ENCODE measurements around the gene PCSK6. TPM values are rescaled to one million over a fixed set of nuclear protein-coding genes. Genes with fewer than 3 reads are reported as not detected.

Gene PCSK6
- total RNA-seq, 1 donor from 2014 or later = 0.40 TPM

DNA sequence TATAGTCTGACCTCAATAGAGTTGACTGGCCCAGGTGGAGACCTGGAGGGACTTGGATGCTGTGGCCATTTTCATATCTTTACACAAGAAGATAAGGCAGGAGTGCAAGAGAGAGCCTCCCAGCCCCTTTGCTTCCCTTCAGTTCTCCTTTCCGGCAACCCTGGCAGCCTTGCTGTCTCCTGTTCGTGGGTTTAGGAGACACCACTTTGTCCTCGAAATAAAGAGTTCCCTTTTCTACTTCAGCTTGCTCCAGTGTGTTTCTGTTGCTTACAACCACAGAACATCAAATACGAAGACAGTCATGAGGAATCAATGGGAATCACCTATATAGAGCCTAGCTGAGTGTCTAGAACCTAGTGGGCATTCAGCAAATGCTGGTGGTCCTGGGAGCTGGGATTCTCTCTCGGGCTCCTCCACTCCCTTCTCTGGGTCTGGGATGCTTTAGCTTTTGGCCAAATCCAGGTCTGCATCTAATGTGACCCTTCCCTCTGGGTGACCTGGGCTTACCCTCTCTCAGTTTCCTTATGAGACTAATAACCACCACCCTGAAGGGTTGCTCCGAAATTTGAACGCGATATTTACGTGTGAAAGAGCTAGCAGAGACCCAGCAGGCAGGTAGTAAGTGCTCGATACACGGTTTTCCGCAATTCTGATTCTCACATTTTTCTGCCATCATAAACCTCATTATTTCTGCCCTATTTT is 44.5 kb downstream of the PCSK6 start:
- peaks cover 3% of the 10 kb centered on the region for H3K4me1 Mint-ChIP-seq (ENCODE audit: low read depth)
- no peaks in the 10 kb centered on the region for H3K36me3 Mint-ChIP-seq (ENCODE audit: low read depth)
- peaks cover 6% of the 10 kb centered on the region for H3K27me3 Mint-ChIP-seq (ENCODE audit: low read depth)
- H3K27ac Mint-ChIP-seq (ENCODE audit: unreplicated experiment) = no peak overlapping the region
- peaks cover 2% of the 10 kb centered on the region for H3K9me3 Mint-ChIP-seq (ENCODE audit: low read depth)
- TF ChIP-seq, protein P1, sequence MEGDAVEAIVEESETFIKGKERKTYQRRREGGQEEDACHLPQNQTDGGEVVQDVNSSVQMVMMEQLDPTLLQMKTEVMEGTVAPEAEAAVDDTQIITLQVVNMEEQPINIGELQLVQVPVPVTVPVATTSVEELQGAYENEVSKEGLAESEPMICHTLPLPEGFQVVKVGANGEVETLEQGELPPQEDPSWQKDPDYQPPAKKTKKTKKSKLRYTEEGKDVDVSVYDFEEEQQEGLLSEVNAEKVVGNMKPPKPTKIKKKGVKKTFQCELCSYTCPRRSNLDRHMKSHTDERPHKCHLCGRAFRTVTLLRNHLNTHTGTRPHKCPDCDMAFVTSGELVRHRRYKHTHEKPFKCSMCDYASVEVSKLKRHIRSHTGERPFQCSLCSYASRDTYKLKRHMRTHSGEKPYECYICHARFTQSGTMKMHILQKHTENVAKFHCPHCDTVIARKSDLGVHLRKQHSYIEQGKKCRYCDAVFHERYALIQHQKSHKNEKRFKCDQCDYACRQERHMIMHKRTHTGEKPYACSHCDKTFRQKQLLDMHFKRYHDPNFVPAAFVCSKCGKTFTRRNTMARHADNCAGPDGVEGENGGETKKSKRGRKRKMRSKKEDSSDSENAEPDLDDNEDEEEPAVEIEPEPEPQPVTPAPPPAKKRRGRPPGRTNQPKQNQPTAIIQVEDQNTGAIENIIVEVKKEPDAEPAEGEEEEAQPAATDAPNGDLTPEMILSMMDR (IDR thresholded peaks at IDR 0.05) = no peak
- no peak overlapping the region for H3K4me3 Mint-ChIP-seq (ENCODE audit: unreplicated experiment)
- DNase-seq (ENCODE audit: low spot score) = no peak

DNA sequence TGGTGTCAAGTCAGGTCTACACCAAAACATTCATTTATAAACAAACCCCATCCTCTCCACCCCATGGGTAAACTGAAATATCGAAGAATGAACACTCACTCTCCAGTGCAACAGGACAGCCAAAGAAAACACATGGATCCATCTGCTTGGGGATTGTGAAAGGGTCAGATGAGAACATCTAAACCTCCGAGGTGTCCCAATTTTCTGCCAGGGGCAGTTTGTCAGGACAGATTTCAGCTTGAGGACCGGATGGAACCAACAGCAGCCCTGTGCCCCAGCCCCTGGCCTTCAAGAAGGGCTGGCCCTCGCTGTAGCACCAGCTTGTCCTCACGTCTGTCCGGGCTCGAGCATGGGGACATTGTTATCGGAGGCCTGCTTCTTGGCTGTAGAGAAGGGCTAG is 45.5 kb downstream of the PCSK6 start:
- Mint-ChIP-seq H3K9me3 (ENCODE audit: low read depth) (peaks cover 2% of the 10 kb centered on the region), H3K27me3 (ENCODE audit: low read depth) (peaks cover 6% of the 10 kb centered on the region), H3K27ac (ENCODE audit: unreplicated experiment) (no peak overlapping the region), H3K4me3 (ENCODE audit: unreplicated experiment) (no peak overlapping the region), H3K36me3 (ENCODE audit: low read depth) (no peaks in the 10 kb centered on the region), H3K4me1 (ENCODE audit: low read depth) (peaks cover 3% of the 10 kb centered on the region)
- DNase-seq (ENCODE audit: low spot score) = no peak
- TF ChIP-seq, protein P1 (IDR thresholded peaks at IDR 0.05) = no peak

DNA sequence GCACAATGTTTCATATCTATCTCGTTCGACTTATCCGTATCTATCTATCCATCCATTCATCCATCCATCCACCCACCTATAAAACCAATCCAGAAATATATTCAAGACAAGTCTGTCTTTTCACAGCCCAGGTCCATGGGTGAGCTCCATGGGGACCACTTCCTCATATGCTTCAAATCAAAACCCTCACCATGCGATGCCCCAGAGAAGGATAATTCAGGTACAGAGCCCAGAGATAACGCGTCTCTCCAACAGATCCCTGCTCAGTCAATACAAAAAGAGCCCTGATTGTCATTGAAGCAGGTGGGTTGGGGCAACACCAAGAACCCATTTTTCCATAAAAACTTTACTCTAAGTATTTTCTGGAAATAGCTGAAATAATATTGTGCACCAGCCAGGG is 47.2 kb downstream of the PCSK6 start:
- Mint-ChIP-seq H3K27me3 (ENCODE audit: low read depth) (peaks cover 6% of the 10 kb centered on the region), H3K36me3 (ENCODE audit: low read depth) (no peaks in the 10 kb centered on the region), H3K4me1 (ENCODE audit: low read depth) (peaks cover 3% of the 10 kb centered on the region), H3K4me3 (ENCODE audit: unreplicated experiment) (no peak overlapping the region), H3K9me3 (ENCODE audit: low read depth) (peaks cover 2% of the 10 kb centered on the region), H3K27ac (ENCODE audit: unreplicated experiment) (no peak overlapping the region)
- TF ChIP-seq, protein P1 (IDR thresholded peaks at IDR 0.05) = no peak
- DNase-seq (ENCODE audit: low spot score) = no peak

DNA sequence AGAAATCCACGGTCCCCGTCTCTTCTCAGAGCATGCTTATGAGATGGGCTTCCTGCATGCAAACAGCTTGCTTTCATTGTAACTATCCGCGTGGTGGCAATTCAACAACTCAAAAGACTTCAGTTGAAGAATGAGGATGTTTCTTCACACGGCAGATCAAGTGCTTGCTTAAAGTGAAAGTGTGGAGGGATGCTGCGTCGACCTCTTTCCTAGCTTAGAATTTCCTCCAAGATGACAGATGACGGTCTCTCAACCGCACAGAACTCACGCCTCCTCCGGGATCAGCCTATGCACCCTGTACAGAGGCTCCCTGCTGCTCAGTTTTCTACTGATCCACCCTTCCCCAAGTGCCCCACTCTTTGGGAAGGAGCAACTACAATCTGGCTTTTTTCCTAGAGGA is 47.8 kb downstream of the PCSK6 start:
- TF ChIP-seq, protein P1 (IDR thresholded peaks at IDR 0.05) = no peak
- Mint-ChIP-seq H3K27me3 (ENCODE audit: low read depth) (peaks cover 6% of the 10 kb centered on the region), H3K4me3 (ENCODE audit: unreplicated experiment) (no peak overlapping the region), H3K27ac (ENCODE audit: unreplicated experiment) (no peak overlapping the region), H3K36me3 (ENCODE audit: low read depth) (no peaks in the 10 kb centered on the region), H3K9me3 (ENCODE audit: low read depth) (peaks cover 2% of the 10 kb centered on the region), H3K4me1 (ENCODE audit: low read depth) (peaks cover 3% of the 10 kb centered on the region)
- no peak for DNase-seq (ENCODE audit: low spot score)

DNA sequence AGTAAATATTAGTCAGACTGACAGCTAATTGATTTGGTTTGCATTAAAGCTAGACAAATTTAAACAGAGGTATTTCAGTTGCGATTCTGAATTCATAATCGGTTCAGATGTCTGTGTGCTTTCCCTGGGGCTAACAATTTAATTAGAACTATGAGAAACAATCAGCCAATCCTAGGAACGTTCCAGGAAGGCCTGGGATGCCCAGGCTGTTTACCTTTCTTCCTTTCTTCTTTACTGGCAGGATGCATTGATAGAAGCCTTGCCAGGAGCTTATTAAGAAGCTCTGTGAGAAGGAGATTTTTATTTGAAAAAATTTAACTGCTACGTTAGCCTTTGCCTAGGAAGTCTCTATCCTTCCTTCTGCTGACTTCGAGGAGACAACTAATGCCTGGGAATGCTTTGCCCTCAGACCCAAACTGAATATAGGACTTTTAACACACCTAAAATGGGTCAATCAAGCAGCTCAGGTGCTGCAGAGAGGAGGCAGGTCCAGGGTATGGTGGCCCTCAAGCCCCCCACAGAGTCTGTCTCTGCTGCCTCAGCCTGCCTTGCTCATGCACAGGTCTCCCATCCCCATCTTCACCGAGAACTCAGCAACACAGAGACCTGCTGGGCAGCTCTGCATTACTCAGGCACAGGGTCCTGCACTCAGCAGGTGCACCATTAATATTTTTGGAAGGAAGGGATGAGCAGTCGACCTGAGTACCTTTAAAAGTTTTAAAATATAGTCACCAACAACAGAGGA is 48.5 kb downstream of the PCSK6 start:
- Mint-ChIP-seq H3K27me3 (ENCODE audit: low read depth) (peaks cover 6% of the 10 kb centered on the region), H3K4me3 (ENCODE audit: unreplicated experiment) (no peak overlapping the region), H3K9me3 (ENCODE audit: low read depth) (peaks cover 2% of the 10 kb centered on the region), H3K4me1 (ENCODE audit: low read depth) (no peaks in the 10 kb centered on the region), H3K27ac (ENCODE audit: unreplicated experiment) (no peak overlapping the region), H3K36me3 (ENCODE audit: low read depth) (no peaks in the 10 kb centered on the region)
- no peak for DNase-seq (ENCODE audit: low spot score)
- TF ChIP-seq, protein P1 (IDR thresholded peaks at IDR 0.05) = no peak
